Measurements from ENCODE around the gene CDH4. TPM values are rescaled to one million over a fixed set of nuclear protein-coding genes. Genes with fewer than 3 reads are reported as not detected.

The CDH4 gene
- total RNA-seq, 1 experiment from 2014 or later: not detected

- ATAC-seq (no peak), DNase-seq (ENCODE audit: low read depth, low spot score) (no peak)
- Histone ChIP-seq H3K27me3 (ENCODE audit: control insufficient read depth, insufficient read depth, low read length) (peaks cover 20% of the 10 kb centered on the region; the same call in 1 of the 2 replicates), H3K4me3 (ENCODE audit: low read depth in 2 of 2, low read length in 2 of 2) (no peak overlapping the region), H3K9me3 (ENCODE audit: control insufficient read depth, insufficient read depth, low read depth, low read length) (no peaks in the 10 kb centered on the region), H3K27ac (ENCODE audit: low read length) (no peak overlapping the region), H3K4me1 (ENCODE audit: control insufficient read depth, insufficient read depth, low read length) (no peaks in the 10 kb centered on the region), H3K36me3 (ENCODE audit: control insufficient read depth, insufficient read depth, low read length) (no peaks in the 10 kb centered on the region)
- BruUV-seq (replicated peaks): no TSS peak
- ChIA-PET POLR2A (no interaction called here), CTCF (no interaction called here)
- intact Hi-C loops (cut with micrococcal nuclease; ENCODE audit: unreplicated experiment) (no loop called here), in situ Hi-C loops (cut with HindIII; ENCODE audit: low pct_unique_long_range_greater_than_20kb, low sequenced_read_pairs) (no loop called here)
- TF ChIP-seq, protein P1, sequence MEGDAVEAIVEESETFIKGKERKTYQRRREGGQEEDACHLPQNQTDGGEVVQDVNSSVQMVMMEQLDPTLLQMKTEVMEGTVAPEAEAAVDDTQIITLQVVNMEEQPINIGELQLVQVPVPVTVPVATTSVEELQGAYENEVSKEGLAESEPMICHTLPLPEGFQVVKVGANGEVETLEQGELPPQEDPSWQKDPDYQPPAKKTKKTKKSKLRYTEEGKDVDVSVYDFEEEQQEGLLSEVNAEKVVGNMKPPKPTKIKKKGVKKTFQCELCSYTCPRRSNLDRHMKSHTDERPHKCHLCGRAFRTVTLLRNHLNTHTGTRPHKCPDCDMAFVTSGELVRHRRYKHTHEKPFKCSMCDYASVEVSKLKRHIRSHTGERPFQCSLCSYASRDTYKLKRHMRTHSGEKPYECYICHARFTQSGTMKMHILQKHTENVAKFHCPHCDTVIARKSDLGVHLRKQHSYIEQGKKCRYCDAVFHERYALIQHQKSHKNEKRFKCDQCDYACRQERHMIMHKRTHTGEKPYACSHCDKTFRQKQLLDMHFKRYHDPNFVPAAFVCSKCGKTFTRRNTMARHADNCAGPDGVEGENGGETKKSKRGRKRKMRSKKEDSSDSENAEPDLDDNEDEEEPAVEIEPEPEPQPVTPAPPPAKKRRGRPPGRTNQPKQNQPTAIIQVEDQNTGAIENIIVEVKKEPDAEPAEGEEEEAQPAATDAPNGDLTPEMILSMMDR (IDR thresholded peaks at IDR 0.05): no peak
- TF ChIP-seq POLR2AphosphoS5 (IDR thresholded peaks at IDR 0.05; ENCODE audit: low read depth, low read length) (no peak), TCF7L2 (IDR thresholded peaks at IDR 0.05; ENCODE audit: low read depth, low read length) (no peak), SIN3A (IDR thresholded peaks at IDR 0.05; ENCODE audit: borderline replicate concordance, insufficient read depth, low read depth, low read length) (no peak)
- TF ChIP-seq, protein P2, sequence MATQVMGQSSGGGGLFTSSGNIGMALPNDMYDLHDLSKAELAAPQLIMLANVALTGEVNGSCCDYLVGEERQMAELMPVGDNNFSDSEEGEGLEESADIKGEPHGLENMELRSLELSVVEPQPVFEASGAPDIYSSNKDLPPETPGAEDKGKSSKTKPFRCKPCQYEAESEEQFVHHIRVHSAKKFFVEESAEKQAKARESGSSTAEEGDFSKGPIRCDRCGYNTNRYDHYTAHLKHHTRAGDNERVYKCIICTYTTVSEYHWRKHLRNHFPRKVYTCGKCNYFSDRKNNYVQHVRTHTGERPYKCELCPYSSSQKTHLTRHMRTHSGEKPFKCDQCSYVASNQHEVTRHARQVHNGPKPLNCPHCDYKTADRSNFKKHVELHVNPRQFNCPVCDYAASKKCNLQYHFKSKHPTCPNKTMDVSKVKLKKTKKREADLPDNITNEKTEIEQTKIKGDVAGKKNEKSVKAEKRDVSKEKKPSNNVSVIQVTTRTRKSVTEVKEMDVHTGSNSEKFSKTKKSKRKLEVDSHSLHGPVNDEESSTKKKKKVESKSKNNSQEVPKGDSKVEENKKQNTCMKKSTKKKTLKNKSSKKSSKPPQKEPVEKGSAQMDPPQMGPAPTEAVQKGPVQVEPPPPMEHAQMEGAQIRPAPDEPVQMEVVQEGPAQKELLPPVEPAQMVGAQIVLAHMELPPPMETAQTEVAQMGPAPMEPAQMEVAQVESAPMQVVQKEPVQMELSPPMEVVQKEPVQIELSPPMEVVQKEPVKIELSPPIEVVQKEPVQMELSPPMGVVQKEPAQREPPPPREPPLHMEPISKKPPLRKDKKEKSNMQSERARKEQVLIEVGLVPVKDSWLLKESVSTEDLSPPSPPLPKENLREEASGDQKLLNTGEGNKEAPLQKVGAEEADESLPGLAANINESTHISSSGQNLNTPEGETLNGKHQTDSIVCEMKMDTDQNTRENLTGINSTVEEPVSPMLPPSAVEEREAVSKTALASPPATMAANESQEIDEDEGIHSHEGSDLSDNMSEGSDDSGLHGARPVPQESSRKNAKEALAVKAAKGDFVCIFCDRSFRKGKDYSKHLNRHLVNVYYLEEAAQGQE (IDR thresholded peaks at IDR 0.05; ENCODE audit: insufficient read depth in 1 of 2, low read depth in 2 of 2, low read length in 1 of 2): no peak
Measured at GRCh38 chr20:61677928-61678327, 425.9 kb downstream of the CDH4 start.

DNA sequence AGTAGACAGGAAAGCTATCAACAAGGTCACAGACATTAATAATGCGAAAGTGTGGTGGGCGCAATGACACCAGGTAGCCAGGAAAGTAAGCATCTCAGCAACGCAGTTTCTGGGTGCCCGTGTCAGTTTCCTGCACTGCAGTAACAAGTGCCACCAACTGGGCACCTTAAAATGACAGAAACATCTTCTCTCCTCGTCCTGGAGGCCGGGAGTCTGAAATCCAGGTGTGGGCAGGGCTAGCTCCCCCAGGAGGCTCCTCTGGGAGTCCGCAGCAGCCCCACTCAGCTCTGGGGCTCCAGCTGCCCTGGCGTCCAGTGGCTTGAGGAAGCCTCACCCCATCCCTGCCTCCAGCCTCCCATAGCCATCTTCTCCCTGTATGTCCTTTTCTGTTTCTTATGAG, 426.4 kb downstream of the CDH4 start:
- DNase-seq (ENCODE audit: low read depth, low spot score) (no peak), ATAC-seq (no peak)
- in situ Hi-C loops (cut with HindIII; ENCODE audit: low pct_unique_long_range_greater_than_20kb, low sequenced_read_pairs): no loop called here
- TF ChIP-seq SIN3A (IDR thresholded peaks at IDR 0.05; ENCODE audit: borderline replicate concordance, insufficient read depth, low read depth, low read length) (no peak), POLR2AphosphoS5 (IDR thresholded peaks at IDR 0.05; ENCODE audit: low read depth, low read length) (no peak), TCF7L2 (IDR thresholded peaks at IDR 0.05; ENCODE audit: low read depth, low read length) (no peak)
- TF ChIP-seq, protein P1 (IDR thresholded peaks at IDR 0.05): no peak
- TF ChIP-seq, protein P2 (IDR thresholded peaks at IDR 0.05; ENCODE audit: insufficient read depth in 1 of 2, low read depth in 2 of 2, low read length in 1 of 2): no peak
- H3K27me3 ChIP-seq (ENCODE audit: control insufficient read depth, insufficient read depth, low read length): peaks cover 24% of the 10 kb centered on the region; the same call in 1 of the 2 replicates
- H3K36me3 ChIP-seq (ENCODE audit: control insufficient read depth, insufficient read depth, low read length): no peaks in the 10 kb centered on the region
- no peaks in the 10 kb centered on the region for H3K9me3 ChIP-seq (ENCODE audit: control insufficient read depth, insufficient read depth, low read depth, low read length)
- no peaks in the 10 kb centered on the region; the same call in 1 of the 2 replicates for H3K4me1 ChIP-seq (ENCODE audit: control insufficient read depth, insufficient read depth, low read length)
- CTCF ChIA-PET: no interaction called here
- no peak overlapping the region for H3K27ac ChIP-seq (ENCODE audit: low read length)
- no TSS peak for BruUV-seq (replicated peaks)
- POLR2A ChIA-PET: no interaction called here
- no peak overlapping the region for H3K4me3 ChIP-seq (ENCODE audit: low read depth in 2 of 2, low read length in 2 of 2)
- intact Hi-C loops (cut with micrococcal nuclease; ENCODE audit: unreplicated experiment): no loop called here
